Measurements from ENCODE around the gene TNNC2.
"Not testable (repeated sequence)": the region's sequence is repeated elsewhere in the genome, so short reads cannot be mapped to it uniquely, and the experiment has no call there.

Gene TNNC2

GRCh38 chr20:45848969-45849582 lies 22.0 kb upstream of the TNNC2 start:
- no peak for DNase-seq (ENCODE audit: low spot score)

GRCh38 chr20:45848421-45848820 lies 21.3 kb upstream of the TNNC2 start:
- no peak for DNase-seq (ENCODE audit: low spot score)

DNA sequence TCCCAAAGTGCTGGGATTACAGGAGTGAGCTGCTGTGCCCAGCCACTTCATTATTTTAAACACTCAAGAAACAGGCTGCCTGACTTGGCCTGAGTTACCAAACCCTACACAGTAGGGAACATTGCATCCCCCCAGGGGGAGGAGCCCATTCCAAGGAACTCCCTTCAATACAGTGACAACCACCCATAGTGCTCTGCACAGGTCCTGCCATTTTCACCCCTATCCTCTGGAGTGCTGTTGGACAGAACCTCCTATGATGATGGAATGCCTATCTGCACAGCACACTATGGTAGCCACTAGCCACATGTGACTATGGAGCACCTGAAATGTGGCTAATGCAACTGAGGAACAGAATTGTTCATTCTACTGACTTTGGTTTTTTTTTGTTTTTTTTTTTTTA lies 18.3 kb upstream of the TNNC2 start:
- no peak for DNase-seq (ENCODE audit: low spot score)

GRCh38 chr20:45843506-45843905 lies 16.4 kb upstream of the TNNC2 start:
- DNase-seq (ENCODE audit: low spot score) = no peak

- peak; percentile 53 for DNase-seq (ENCODE audit: low spot score)
These were observed 15.2 kb upstream of the TNNC2 start for GRCh38 chr20:45842169-45842812.

DNA sequence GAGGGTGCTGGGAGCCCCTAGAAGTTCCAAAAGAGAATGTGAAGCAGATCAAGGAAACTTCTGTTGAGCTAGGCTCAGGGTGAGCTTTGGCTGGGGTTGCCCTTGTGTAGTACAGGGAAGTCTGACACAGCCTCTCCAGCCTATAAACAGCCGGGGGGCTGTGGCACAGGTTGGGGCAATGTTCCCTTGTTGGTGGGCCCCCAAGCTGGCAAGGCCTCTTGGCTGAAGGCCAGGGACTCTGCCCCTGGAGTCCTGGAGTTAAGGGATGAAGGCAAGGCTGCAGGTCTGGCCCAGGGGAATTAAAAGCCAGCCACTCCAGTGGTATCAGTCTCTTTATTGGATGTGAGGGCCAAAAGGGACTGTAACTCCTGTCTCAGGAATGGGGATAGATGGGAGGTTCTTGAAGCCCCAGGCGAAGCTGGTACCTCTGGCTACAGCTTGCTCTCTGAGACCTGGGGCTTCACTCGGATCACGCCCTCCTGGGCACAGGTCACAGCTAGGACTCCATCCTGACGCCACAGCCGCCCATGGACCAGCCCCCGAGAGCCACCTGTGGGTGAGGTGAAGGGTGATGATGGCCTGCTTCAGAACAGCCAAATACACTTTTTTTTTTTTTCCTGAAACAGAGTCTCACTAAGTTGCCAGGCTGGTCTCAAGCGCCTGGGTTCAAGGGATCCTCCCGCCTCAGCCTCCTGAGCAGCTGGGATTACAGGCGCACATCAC lies 14.5 kb upstream of the TNNC2 start:
- no peak for DNase-seq (ENCODE audit: low spot score)

DNA sequence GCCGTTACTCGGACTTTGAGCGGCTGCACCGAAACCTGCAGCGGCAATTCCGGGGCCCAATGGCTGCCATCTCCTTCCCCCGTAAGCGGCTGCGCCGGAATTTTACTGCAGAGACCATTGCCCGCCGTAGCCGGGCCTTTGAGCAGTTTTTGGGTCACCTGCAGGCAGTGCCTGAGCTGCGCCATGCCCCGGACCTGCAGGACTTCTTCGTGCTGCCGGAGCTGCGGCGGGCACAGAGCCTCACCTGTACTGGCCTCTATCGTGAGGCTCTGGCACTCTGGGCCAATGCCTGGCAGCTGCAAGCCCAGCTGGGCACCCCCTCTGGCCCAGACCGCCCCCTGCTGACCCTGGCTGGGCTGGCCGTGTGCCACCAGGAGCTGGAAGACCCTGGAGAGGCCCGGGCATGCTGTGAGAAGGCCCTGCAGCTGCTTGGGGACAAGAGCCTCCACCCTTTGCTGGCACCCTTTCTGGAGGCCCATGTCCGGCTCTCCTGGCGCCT lies 13.6 kb upstream of the TNNC2 start:
- DNase-seq (ENCODE audit: low spot score) = no peak

DNA sequence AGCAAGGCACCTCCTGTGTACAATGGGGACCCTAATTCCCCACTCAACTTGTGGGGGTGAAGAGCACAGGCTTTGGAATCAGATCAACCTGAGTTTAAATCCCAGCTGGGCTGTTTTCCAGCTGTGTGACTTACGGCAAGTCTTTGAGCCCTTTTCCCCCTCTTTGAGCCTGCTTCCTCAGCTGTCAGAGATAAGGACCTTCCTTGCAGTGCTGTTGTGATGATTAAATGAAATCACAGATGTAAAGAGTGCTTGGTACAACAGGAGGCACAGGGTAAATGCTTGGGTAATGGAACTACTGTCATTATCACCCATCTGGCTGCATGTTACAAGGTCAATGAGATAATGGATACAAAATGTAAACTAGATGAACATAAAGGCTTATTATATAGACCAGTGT lies 9.7 kb upstream of the TNNC2 start:
- no peak for DNase-seq (ENCODE audit: low spot score)

DNA sequence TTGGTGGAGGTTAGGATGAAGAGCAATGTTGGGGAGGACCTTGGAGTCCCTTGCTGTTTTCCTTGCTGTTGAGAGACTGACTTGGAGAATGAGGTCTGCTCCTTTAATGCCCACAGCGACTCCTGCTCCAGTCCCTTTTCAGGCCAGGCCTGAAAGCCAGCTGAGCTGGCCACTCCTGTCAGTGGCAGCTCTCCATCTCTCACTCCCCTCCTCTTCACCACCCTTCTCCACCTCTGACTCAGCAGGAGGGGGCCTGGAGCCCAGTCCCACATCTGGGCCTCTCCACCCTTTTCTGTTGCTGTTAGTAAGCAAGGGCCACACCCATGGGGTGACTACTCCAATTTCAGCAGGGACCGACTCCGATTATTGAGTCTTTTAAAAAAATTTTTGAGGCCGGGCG lies 8.7 kb upstream of the TNNC2 start:
- peak; percentile 70 for DNase-seq (ENCODE audit: low spot score)

DNA sequence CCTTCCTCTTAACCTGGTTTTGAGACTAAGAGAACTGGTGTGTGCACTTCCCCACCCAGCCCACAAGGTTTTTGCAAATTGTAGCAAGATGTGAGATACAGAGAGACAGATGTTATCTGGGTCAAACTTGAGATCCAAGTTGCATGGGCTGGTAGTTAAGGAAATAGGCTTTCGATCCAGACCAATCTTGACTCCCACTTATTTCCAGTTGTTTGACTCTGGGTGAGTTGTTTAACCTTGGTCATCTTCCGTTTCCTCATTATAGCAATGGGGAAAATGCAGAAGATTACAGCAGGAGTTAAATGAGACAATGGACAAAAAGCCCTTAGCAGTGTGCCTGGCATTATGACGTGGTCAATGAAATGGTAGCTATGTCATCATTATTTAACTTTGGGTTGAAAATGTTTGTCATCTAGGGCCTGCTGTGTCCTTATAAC lies 8.2 kb upstream of the TNNC2 start:
- DNase-seq (ENCODE audit: low spot score) = no peak

GRCh38 chr20:45834797-45835161 lies 7.7 kb upstream of the TNNC2 start:
- DNase-seq (ENCODE audit: low spot score) = no peak

DNA sequence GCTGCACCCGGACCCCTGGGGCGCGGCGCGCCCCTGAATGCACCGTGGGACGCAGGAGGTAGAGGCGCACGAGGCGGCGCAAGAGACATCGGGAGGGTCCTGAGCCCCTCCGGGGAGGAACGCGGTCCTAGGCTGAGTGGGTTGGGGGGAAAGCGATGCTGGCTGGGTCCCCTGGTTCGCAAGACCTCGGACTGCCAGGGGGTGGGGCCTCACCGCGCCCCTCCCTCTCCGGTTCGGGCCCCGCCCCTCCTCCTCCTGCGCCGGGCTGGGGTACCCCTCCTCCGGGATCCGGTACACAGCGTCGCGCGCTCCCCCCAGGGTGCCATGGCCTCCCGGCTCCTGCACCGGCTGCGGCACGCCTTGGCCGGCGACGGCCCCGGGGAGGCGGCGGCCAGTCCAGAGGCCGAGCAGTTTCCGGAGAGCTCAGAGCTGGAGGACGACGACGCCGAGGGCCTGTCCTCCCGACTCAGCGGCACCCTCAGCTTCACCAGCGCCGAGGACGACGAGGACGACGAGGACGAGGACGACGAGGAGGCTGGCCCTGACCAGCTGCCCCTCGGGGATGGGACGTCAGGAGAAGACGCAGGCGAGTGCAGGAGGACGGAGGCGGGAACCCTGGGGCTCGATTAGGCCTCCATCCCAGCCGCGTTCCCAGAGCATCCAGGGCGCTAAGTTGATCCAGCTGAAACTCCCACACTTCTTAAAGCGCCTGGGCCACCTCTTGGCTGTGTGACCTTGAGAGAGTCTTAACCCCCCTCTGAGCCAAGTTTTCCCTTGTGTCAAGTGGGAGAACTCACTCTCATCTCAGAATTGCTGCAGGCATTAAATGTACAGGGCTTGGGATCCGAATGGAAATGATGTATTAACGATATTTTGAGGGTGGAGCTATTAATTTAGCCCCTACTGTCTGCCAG lies 7.0 kb upstream of the TNNC2 start:
- DNase-seq (ENCODE audit: low spot score) = peak; percentile 89

- DNase-seq (ENCODE audit: low spot score) = peak; percentile 92
These were observed 6.1 kb upstream of the TNNC2 start, which contains the start of gene SNX21 for GRCh38 chr20:45833030-45833882. TSS of gene SNX21 (plus strand) at chr20:45833799. CDS start at chr20:45833920, 121 bp downstream.

GRCh38 chr20:45832619-45833018 lies 5.5 kb upstream of the TNNC2 start:
- no peak for DNase-seq (ENCODE audit: low spot score)

- not testable (repeated sequence) for DNase-seq (ENCODE audit: low spot score)
These were observed 2.6 kb upstream of the TNNC2 start for GRCh38 chr20:45829673-45830106.

DNA sequence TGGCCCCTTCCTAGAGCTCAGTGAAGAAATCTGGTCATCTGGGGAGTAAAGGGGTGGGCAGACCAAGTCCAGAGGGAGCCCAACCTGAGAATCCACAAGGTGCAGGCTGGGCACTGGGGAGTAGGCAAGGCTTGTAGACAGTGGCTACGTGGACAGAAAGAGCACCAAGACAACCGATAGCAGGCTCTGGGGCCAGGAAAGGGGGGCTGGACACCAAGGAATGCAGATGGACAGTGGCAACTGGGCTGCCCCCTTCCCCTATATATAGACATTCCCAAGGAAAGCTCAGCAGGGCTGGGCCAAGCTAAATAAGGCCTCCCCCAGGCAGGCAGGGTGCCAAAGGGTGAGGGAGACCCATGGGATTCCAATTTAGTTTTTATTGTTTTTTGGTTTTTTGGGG lies 1.5 kb upstream of the TNNC2 start:
- no peak for DNase-seq (ENCODE audit: low spot score)

DNA sequence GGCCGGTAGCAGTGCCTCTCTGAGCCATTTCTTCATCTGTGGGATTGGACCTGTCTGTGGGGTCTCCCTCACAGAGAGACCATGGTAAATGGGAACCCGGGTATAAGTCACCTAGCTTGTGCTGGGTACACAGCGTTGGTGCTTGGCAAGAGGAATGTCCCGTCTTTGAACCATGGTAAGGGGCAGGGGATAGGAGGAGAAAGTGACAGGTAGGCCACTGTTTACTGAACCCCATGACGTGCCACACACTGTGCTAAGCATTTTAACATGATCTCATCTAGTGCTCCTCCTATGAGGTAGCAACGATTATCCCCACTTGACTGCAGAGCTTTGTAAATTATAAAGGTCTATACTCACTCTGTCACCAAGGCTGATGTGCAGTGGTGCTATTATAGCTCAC lies 600 bp upstream of the TNNC2 start:
- DNase-seq (ENCODE audit: low spot score) = no peak

DNA sequence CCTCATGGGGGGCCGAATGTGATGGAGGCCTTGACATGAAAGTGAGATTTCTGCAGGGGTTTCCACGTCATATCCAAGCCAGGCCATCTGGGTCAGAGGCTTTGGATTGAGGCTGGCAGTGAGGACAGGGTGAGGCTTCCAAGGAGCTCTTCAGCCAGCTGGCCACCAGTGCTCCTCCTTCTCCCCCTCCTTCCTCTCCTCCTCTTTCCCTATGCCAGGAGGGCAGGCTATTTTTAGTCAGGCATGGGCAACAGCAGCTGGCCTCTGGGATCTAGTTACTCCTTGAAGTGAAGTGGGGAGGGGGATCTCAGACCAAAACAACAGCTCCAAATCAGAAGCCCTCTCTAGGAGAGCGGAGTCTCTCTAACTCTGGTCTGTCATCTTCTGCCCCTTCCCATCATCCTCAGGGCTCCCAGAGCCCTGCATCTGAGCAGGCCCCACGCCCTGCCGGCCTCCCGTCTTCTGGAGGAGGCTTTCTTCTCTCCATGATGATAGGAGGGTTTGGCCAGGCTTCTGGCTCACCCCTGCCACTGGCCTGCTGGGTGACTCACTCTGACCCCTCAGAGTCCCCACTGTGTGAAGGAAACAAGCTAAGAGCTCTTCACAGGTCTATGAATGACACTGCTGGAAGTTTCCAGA lies 612 bp downstream of the TNNC2 start:
- peak; percentile 56 for DNase-seq (ENCODE audit: low spot score)

DNA sequence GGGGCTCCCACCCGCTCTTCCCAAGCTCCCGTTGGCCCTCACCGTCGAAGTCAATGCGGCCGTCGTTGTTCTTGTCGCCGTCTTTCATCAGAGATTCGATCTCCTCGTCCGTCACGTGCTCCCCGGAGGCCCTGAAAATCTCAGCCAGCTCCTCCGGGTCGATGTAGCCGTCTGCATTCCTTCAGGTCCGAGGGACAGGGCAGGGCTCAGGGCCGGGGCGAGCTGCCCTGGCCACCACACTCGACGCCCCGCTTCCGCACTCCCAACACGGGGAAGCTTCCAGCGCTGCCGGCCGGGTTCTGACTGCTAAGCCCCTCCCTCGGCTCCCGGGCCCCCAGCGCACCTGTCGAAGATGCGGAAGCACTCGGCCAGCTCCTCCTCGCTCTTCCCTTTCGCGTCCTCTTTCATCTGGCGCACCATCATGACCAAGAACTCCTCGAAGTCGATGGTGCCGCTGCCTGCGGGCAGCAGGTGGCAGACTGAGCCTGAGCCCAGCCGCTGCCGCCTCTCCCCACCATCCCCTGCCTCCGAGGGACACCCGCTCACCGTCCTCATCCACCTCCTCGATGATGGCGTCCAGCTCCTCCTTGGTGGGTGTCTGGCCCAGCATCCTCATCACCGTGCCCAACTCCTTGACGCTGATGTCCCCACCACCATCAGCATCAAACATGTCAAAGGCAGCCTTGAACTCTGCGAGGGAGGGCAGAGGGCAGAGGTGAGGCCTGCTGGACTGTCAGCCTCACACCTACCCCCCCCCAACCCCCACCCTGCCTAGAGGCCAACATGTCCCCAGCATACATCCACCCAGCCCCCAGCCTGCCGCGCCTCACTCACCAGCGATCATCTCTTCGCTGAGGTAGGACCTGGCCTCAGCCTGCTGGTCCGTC lies 2.9 kb downstream of the TNNC2 start:
- DNase-seq (ENCODE audit: low spot score) = peak; percentile 53

DNA sequence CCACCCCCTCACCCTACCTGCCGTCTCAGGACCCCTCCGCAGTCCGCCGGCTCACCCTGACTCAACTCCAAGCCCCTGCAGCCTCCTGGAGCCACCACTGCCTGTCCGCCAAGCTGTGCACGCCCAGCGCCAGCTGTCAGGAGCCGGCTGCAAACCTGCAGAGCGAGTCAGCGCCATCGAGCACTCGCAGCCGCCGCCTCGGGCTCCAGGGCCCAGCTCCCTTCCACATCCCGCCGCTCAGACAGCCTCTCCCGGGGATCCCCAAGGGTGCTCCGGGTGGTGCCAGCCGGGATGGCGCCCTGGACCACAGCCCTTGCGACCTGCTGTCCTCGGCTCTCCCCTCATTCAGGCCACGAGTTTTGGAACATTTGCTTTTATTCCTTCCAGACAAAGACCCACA lies 4.3 kb downstream of the TNNC2 start:
- peak; percentile 56 for DNase-seq (ENCODE audit: low spot score)

Measured in AG08396 (cell line).